HFFc6 (cell line): ENCODE measurements around the gene CCDC157. TPM values are rescaled to one million over a fixed set of nuclear protein-coding genes. Genes with fewer than 3 reads are reported as not detected.

Source experiments
- DNase-seq: peaks from one replicate; pipeline ENCODE4 v3.0.0-alpha.2; 2018
- H3K27ac Mint-ChIP-seq: 2 replicates; pipeline ENCODE4 v1.8.0; 2020; ENCODE audit warnings: mild to moderate bottlenecking, mixed read lengths
- H3K27me3 Mint-ChIP-seq: 2 replicates; pipeline ENCODE4 v1.8.0; 2021; ENCODE audit warnings: mild to moderate bottlenecking, moderate library complexity, mixed read lengths; ENCODE audit not compliant: insufficient read depth
- H3K36me3 Mint-ChIP-seq: 2 replicates; pipeline ENCODE4 v1.8.0; 2021; ENCODE audit warnings: low read depth, mixed read lengths
- H3K4me1 Mint-ChIP-seq: 2 replicates; pipeline ENCODE4 v1.8.0; 2020; ENCODE audit warnings: low read depth, mixed read lengths
- H3K4me3 Mint-ChIP-seq: 2 replicates; pipeline ENCODE4 v1.8.0; 2020; ENCODE audit warnings: mild to moderate bottlenecking, moderate library complexity, mixed read lengths
- H3K9me3 Mint-ChIP-seq: 2 replicates; pipeline ENCODE4 v1.8.0; 2020; ENCODE audit warnings: mild to moderate bottlenecking, mixed read lengths
- CTCF ChIP-seq: fragments of 200-600 bp; sonication (generic); IDR thresholded peaks from 2 replicates; pipeline ENCODE4 v1.5.0; 2021; ENCODE audit warnings: antibody characterized with exemption, mild to moderate bottlenecking
- total RNA-seq, 6 experiments: library from RNA; stranded (reverse); fragmentation: NEBNext Ultra II Directional; extraction: Animal tissue kit (Norgen Biotek cat#: 25700); gene quantifications; 2 replicates in 1 of 6; 3 replicates in 5 of 6; pipeline ENCODE4 v1.2.3, GENCODE V29; 2021

CCDC157 gene
- total RNA-seq, 6 experiments from 2014 or later: 1.4 to 1.6 (median 1.5) TPM

GRCh38 chr22:30413745-30414524 is 57.1 kb downstream of the CCDC157 start:
- DNase-seq: no peak
- no peak for TF ChIP-seq CTCF
- Mint-ChIP-seq H3K4me1 (peaks cover 53% of the 10 kb centered on the region), H3K27ac (peak overlapping the region; percentile 74), H3K27me3 (no peaks in the 10 kb centered on the region; the same call in 1 of the 2 replicates), H3K4me3 (no peak overlapping the region), H3K36me3 (peaks cover 48% of the 10 kb centered on the region), H3K9me3 (no peaks in the 10 kb centered on the region)

- Mint-ChIP-seq H3K27me3 (no peaks in the 10 kb centered on the region; the same call in 1 of the 2 replicates), H3K36me3 (peaks cover 47% of the 10 kb centered on the region), H3K4me3 (no peak overlapping the region), H3K27ac (peak overlapping the region; percentile 74), H3K4me1 (peaks cover 52% of the 10 kb centered on the region), H3K9me3 (no peaks in the 10 kb centered on the region)
- TF ChIP-seq CTCF: no peak
- DNase-seq: peak; percentile 35
These were observed 57.8 kb downstream of the CCDC157 start for GRCh38 chr22:30414525-30415047.

GRCh38 chr22:30416403-30416802 is 59.6 kb downstream of the CCDC157 start:
- peaks cover 47% of the 10 kb centered on the region for H3K36me3 Mint-ChIP-seq
- no peaks in the 10 kb centered on the region; the same call in 1 of the 2 replicates for H3K27me3 Mint-ChIP-seq
- TF ChIP-seq CTCF: no peak
- H3K4me3 Mint-ChIP-seq: no peak overlapping the region; the same call in 1 of the 2 replicates
- H3K4me1 Mint-ChIP-seq: peaks cover 69% of the 10 kb centered on the region
- no peak for DNase-seq
- H3K9me3 Mint-ChIP-seq: no peaks in the 10 kb centered on the region
- H3K27ac Mint-ChIP-seq: peak overlapping the region; percentile 80

- no peak for DNase-seq
- H3K36me3 Mint-ChIP-seq: peaks cover 44% of the 10 kb centered on the region
- H3K27ac Mint-ChIP-seq: peak overlapping the region; percentile 80
- TF ChIP-seq CTCF: no peak
- peaks cover 70% of the 10 kb centered on the region for H3K4me1 Mint-ChIP-seq
- H3K9me3 Mint-ChIP-seq: no peaks in the 10 kb centered on the region
- peaks cover under 1% of the 10 kb centered on the region for H3K27me3 Mint-ChIP-seq
- no peak overlapping the region for H3K4me3 Mint-ChIP-seq
These were observed 60.0 kb downstream of the CCDC157 start for GRCh38 chr22:30416837-30417236.

GRCh38 chr22:30420347-30421125 is 63.7 kb downstream of the CCDC157 start:
- Mint-ChIP-seq H3K36me3 (peaks cover 27% of the 10 kb centered on the region), H3K27me3 (peaks cover 3% of the 10 kb centered on the region), H3K9me3 (no peaks in the 10 kb centered on the region), H3K27ac (peak overlapping the region; percentile 94), H3K4me3 (peak overlapping the region; percentile 57), H3K4me1 (peaks cover 68% of the 10 kb centered on the region)
- no peak for TF ChIP-seq CTCF
- DNase-seq: peak; percentile 79
